Heart left ventricle (tissue), 13 donors: Measurements from ENCODE around the gene CD80.

Source experiments
- POLR2A ChIP-seq, 2 donors: fragments of 450-650 bp; IDR thresholded peaks; one replicate each; pipeline ENCODE4 v1.6.1; 2017; ENCODE audit warnings: antibody characterized with exemption in 2 of 2, mild to moderate bottlenecking in 2 of 2, moderate library complexity in 2 of 2
- TF ChIP-seq, protein P1 (sequence below), 12 donors: fragments of 200-600 bp; sonication (generic) in 4 of 12; IDR thresholded peaks; one replicate each; pipeline versions ENCODE4 v1.5.0 to v1.8.0; 2018 to 2022; ENCODE audit warnings: antibody characterized with exemption in 12 of 12, mild to moderate bottlenecking in 5 of 12
- donor health status: ischemic (EF 13 %, LVEDD 7.1; RV severe dilation, severe dysfunction).
- donor health status: DM: no; HTN: yes; CAD: no.
- donor health status: DM: no; HTN: no; CAD: no.
- donor health status: ischemic (EF 25% LVEDD 6.9; RV normal size, moderate dysfunction).
- donor health status: ischemic (EF 25% LVEDD 5.7; RV mildly dilated, moderate dysfunction).
- donor health status: ischemic (EF 35%, LVEDD 5.7; RV mildly dilated, moderate dysfunction).
- donor health status: nonischemic (EF 11% LVEDD 7.7; RV severe dilation, severe dysfunction).
- donor health status: DM: yes; HTN: yes; CAD: no.
- donor health status: PGD.
- donor health status: ischemic (EF 29% LVEDD 5.4; RV normal size, mild dysfunction).
- donor health status: nonischemic (EF 23%, LVEDD 6.1; RV moderate dilation, normal function).

DNA sequence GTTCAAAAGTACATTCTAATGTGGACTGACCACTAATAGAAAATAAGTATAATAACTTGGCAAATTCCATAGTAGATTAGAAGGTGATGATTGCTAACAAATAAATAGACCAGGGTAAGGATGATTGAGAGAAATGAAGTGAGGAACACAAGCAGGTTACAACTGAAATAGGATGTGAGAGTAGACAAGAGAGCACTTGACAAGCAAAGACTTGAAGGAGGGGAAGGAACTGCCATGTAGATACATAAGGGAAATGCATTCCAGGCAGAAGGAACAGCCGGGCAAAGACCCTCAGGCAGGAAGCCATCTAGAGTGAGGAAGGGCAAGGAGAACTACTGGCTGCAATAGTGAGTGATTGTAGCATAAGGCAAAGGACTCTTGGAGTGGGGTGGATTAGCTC lies 43.3 kb upstream of the CD80 start:
- TF ChIP-seq, protein P1, sequence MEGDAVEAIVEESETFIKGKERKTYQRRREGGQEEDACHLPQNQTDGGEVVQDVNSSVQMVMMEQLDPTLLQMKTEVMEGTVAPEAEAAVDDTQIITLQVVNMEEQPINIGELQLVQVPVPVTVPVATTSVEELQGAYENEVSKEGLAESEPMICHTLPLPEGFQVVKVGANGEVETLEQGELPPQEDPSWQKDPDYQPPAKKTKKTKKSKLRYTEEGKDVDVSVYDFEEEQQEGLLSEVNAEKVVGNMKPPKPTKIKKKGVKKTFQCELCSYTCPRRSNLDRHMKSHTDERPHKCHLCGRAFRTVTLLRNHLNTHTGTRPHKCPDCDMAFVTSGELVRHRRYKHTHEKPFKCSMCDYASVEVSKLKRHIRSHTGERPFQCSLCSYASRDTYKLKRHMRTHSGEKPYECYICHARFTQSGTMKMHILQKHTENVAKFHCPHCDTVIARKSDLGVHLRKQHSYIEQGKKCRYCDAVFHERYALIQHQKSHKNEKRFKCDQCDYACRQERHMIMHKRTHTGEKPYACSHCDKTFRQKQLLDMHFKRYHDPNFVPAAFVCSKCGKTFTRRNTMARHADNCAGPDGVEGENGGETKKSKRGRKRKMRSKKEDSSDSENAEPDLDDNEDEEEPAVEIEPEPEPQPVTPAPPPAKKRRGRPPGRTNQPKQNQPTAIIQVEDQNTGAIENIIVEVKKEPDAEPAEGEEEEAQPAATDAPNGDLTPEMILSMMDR (IDR thresholded peaks at IDR 0.05): no peak
- no peak for TF ChIP-seq POLR2A (IDR thresholded peaks at IDR 0.05)
